IMR-90 (cell line): ENCODE data around the gene NDUFS7. TPM values are rescaled to one million over a fixed set of nuclear protein-coding genes. Genes with fewer than 3 reads are reported as not detected.

Experiments used
- ATAC-seq: fragments of 200-7000 bp; cut with Tn5 transposase; 2 replicates; pipeline ENCODE4 v1.9.1; 2020; ENCODE audit warnings: low read depth, mild to moderate bottlenecking, moderate library complexity
- BruUV-seq: library from RNA; stranded (reverse); fragments of 400-500 nt; replicated peaks from 2 replicates; lab custom pipeline; 2021; lab: Mats Ljungman, UMichigan
- CTCF ChIA-PET: fragments of 300-600 bp; formaldehyde crosslinking; extraction: SDS; loops from one replicate; lab custom pipeline; 2021; ENCODE audit warnings: antibody characterized with exemption; lab: Yijun Ruan, JAX
- POLR2A ChIA-PET: fragments of 300-600 bp; sonication (Branson Sonifier 250); formaldehyde crosslinking; loops from one replicate; lab custom pipeline; 2022; ENCODE audit warnings: antibody characterized with exemption; ENCODE audit not compliant: unreplicated experiment; lab: Charles Lee
- DNase-seq: peaks from one replicate; pipeline ENCODE4 v3.0.0; 2013
- H2AFZ ChIP-seq: replicated peaks from 2 replicates; pipeline ENCODE3; 2013; ENCODE audit warnings: low read length, mild to moderate bottlenecking; ENCODE audit not compliant: poor library complexity
- H2AK5ac ChIP-seq: 2 replicates; pipeline ENCODE4 v1.6.1; 2013; ENCODE audit warnings: low read depth, low read length, inconsistent platforms
- H2AK9ac ChIP-seq: replicated peaks from 2 replicates; pipeline ENCODE3; 2013; ENCODE audit warnings: mild to moderate bottlenecking, low read depth, low read length, moderate library complexity; ENCODE audit not compliant: poor library complexity
- H2BK120ac ChIP-seq: 2 replicates; pipeline ENCODE4 v1.6.1; 2013; ENCODE audit warnings: low read depth, low read length, inconsistent platforms
- H2BK15ac ChIP-seq: 3 replicates; pipeline ENCODE4 v1.6.1; 2013; ENCODE audit warnings: low read depth, low read length, inconsistent platforms
- H2BK20ac ChIP-seq: 2 replicates; pipeline ENCODE4 v1.6.1; 2013; ENCODE audit warnings: low read depth, mild to moderate bottlenecking, inconsistent platforms, low read length, moderate library complexity
- H2BK5ac ChIP-seq: 2 replicates; pipeline ENCODE4 v1.6.1; 2013; ENCODE audit warnings: mild to moderate bottlenecking, low read depth, low read length, inconsistent platforms; ENCODE audit not compliant: poor library complexity, severe bottlenecking
- H3K14ac ChIP-seq: replicated peaks from 2 replicates; pipeline ENCODE4 v1.6.1; 2013; ENCODE audit warnings: low read depth, low read length, inconsistent platforms
- H3K18ac ChIP-seq: 2 replicates; pipeline ENCODE4 v1.6.1; 2013; ENCODE audit warnings: low read depth, low read length, control low read depth
- H3K23ac ChIP-seq: 2 replicates; pipeline ENCODE4 v1.6.1; 2013; ENCODE audit warnings: low read depth, low read length, inconsistent platforms
- H3K27ac ChIP-seq: 2 replicates; pipeline ENCODE4 v1.5.1; 2013; ENCODE audit warnings: mild to moderate bottlenecking, control low read depth, low read length; ENCODE audit not compliant: insufficient read depth
- H3K27me3 ChIP-seq: 2 replicates; pipeline ENCODE4 v1.6.1; 2013; ENCODE audit warnings: low read length; ENCODE audit not compliant: control insufficient read depth, insufficient read depth
- H3K36me3 ChIP-seq: 2 replicates; pipeline ENCODE4 v1.6.1; 2013; ENCODE audit warnings: low read length, mixed read lengths; ENCODE audit not compliant: control insufficient read depth, insufficient read depth
- H3K4ac ChIP-seq: 2 replicates; pipeline ENCODE4 v1.6.1; 2013; ENCODE audit warnings: low read depth, low read length, inconsistent platforms
- H3K4me1 ChIP-seq: 2 replicates; pipeline ENCODE4 v1.6.1; 2013; ENCODE audit warnings: low read length, mixed read lengths; ENCODE audit not compliant: control insufficient read depth, insufficient read depth
- H3K4me2 ChIP-seq: 2 replicates; pipeline ENCODE4 v1.6.1; 2013; ENCODE audit warnings: low read depth, mild to moderate bottlenecking, control low read depth, low read length, moderate library complexity
- H3K4me3 ChIP-seq: 2 replicates; pipeline ENCODE4 v1.5.1; 2013; ENCODE audit warnings: low read depth, mild to moderate bottlenecking, control low read depth, low read length, moderate library complexity; ENCODE audit not compliant: insufficient read depth
- H3K56ac ChIP-seq: 2 replicates; pipeline ENCODE4 v1.6.1; 2013; ENCODE audit warnings: low read length, inconsistent platforms; ENCODE audit not compliant: insufficient read depth; ENCODE audit errors: extremely low read depth
- H3K79me1 ChIP-seq, 2 experiments: 2 replicates each; pipeline ENCODE4 v1.6.1; 2013; ENCODE audit warnings: low read length in 2 of 2, inconsistent platforms in 1 of 2, low read depth in 1 of 2
- H3K9ac ChIP-seq: 2 replicates; pipeline ENCODE4 v1.6.1; 2013; ENCODE audit warnings: low read depth, low read length, control low read depth
- H3K9me1 ChIP-seq: 2 replicates; pipeline ENCODE4 v1.6.1; 2013; ENCODE audit warnings: low read length, inconsistent platforms; ENCODE audit not compliant: insufficient read depth
- H3K9me3 ChIP-seq: 2 replicates; pipeline ENCODE4 v1.6.1; 2013; ENCODE audit warnings: low read length; ENCODE audit not compliant: control insufficient read depth, insufficient read depth
- H4K20me1 ChIP-seq: 2 replicates; pipeline ENCODE4 v1.6.1; 2013; ENCODE audit warnings: low read length, inconsistent platforms; ENCODE audit not compliant: insufficient read depth
- H4K5ac ChIP-seq: 2 replicates; pipeline ENCODE4 v1.6.1; 2013; ENCODE audit warnings: mild to moderate bottlenecking, low read depth, low read length, control low read depth
- H4K8ac ChIP-seq, 2 experiments: 2 replicates each; pipeline ENCODE4 v1.6.1; 2013; ENCODE audit warnings: low read depth in 2 of 2, low read length in 2 of 2, control low read depth in 1 of 2, inconsistent platforms in 1 of 2
- H4K91ac ChIP-seq: 2 replicates; pipeline ENCODE4 v1.6.1; 2013; ENCODE audit warnings: low read depth, low read length, inconsistent platforms; ENCODE audit not compliant: insufficient read depth
- BHLHE40 ChIP-seq: fragments of 150-350 bp; IDR thresholded peaks from 2 replicates; pipeline ENCODE4 v1.6.1; 2016; ENCODE audit warnings: mild to moderate bottlenecking, low read depth, low read length
- CEBPB ChIP-seq: IDR thresholded peaks from 2 replicates; pipeline ENCODE4 v1.6.1; 2012; ENCODE audit warnings: low read depth, low read length, improper control_type of control experiment
- CHD1 ChIP-seq: IDR thresholded peaks from 2 replicates; pipeline ENCODE4 v1.6.1; 2012; ENCODE audit warnings: low read depth, low read length, improper control_type of control experiment
- CTCF ChIP-seq: conservative IDR thresholded peaks from 2 replicates; pipeline ENCODE4 v1.5.1; 2012; ENCODE audit warnings: mild to moderate bottlenecking, low read depth, low read length, improper control_type of control experiment
- FOS ChIP-seq: fragments of 150-350 bp; IDR thresholded peaks from 2 replicates; pipeline ENCODE4 v1.6.1; 2016; ENCODE audit warnings: low read depth, low read length
- MAFK ChIP-seq: IDR thresholded peaks from 2 replicates; pipeline ENCODE4 v1.6.1; 2012; ENCODE audit warnings: low read depth, low read length, improper control_type of control experiment
- MAZ ChIP-seq: IDR thresholded peaks from 2 replicates; pipeline ENCODE4 v1.6.1; 2012; ENCODE audit warnings: low read depth, mild to moderate bottlenecking, low read length, improper control_type of control experiment, moderate library complexity, borderline replicate concordance
- MXI1 ChIP-seq: IDR thresholded peaks from 2 replicates; pipeline ENCODE4 v1.6.1; 2012; ENCODE audit warnings: low read depth, mild to moderate bottlenecking, low read length, moderate library complexity, borderline replicate concordance
- NFE2L2 ChIP-seq: fragments of 150-350 bp; IDR thresholded peaks from 2 replicates; pipeline ENCODE4 v1.6.1; 2016; ENCODE audit warnings: low read depth, mild to moderate bottlenecking, low read length
- POLR2A ChIP-seq: IDR thresholded peaks from 2 replicates; pipeline ENCODE4 v1.6.1; 2012; ENCODE audit warnings: mild to moderate bottlenecking, low read depth, low read length
- RAD21 ChIP-seq: IDR thresholded peaks from 2 replicates; pipeline ENCODE4 v1.6.1; 2012; ENCODE audit warnings: low read length, improper control_type of control experiment
- RFX5 ChIP-seq: IDR thresholded peaks from 2 replicates; pipeline ENCODE4 v1.8.0; 2012; ENCODE audit warnings: low read depth, mild to moderate bottlenecking, low read length, moderate library complexity
- SMC3 ChIP-seq: fragments of 150-350 bp; IDR thresholded peaks from 2 replicates; pipeline ENCODE4 v1.6.1; 2016; ENCODE audit warnings: low read depth, mild to moderate bottlenecking, antibody characterized with exemption, low read length, moderate library complexity
- USF2 ChIP-seq: fragments of 150-350 bp; IDR thresholded peaks from 2 replicates; pipeline ENCODE4 v1.6.1; 2017; ENCODE audit warnings: mild to moderate bottlenecking, antibody characterized with exemption, low read length, low read depth
- WGBS, 2 experiments: methylation state at CpG; one replicate each; pipeline versions ENCODE4 v1.1.5 to v1.1.7; 2013; ENCODE audit warnings: missing lambda C conversion rate in 2 of 2; ENCODE audit not compliant: insufficient read length in 1 of 2; ENCODE audit errors: extremely low coverage in 2 of 2; 5-methylcytosine and 5-hydroxymethylcytosine counted together
- dilution Hi-C: fragments of 300-500 bp; cut with HindIII; formaldehyde crosslinking; loops from one replicate; pipeline ENCODE4 v1.14.3; 2018; ENCODE audit warnings: low sequenced_read_pairs; ENCODE audit not compliant: unreplicated experiment
- in situ Hi-C: fragments of 300-500 bp; cut with MboI; formaldehyde crosslinking; loops from 3 replicates; pipeline ENCODE4 v1.14.3; 2019; ENCODE audit warnings: low sequenced_read_pairs, inconsistent platforms, mixed read lengths
- intact Hi-C: fragments of 100-400 bp; cut with micrococcal nuclease; formaldehyde crosslinking; loops from 2 replicates; pipeline ENCODE4 v1.10.0; 2022
- polyA plus RNA-seq, 3 experiments: library from polyadenylated mRNA; depleted of rRNA; stranded (reverse); fragments of >200 nt; gene quantifications; 2 replicates each; pipeline ENCODE4 v1.2.3, GENCODE V29; 2012; ENCODE audit warnings: low replicate concordance in 1 of 3
- total RNA-seq: library from RNA; depleted of rRNA; stranded (reverse); fragments of >200 nt; gene quantifications from 2 replicates; pipeline ENCODE4 v1.2.3, GENCODE V29; 2012
- TF ChIP-seq, protein P1 (sequence below): fragments of 150-350 bp; IDR thresholded peaks from 2 replicates; pipeline ENCODE4 v1.6.1; 2016; ENCODE audit warnings: low read depth, mild to moderate bottlenecking, low read length, moderate library complexity, borderline replicate concordance

The NDUFS7 gene
- total and polyA plus RNA-seq, 2 of the 4 experiments (the other 2 are of a cell fraction), result 60.8 to 136 TPM

DNA sequence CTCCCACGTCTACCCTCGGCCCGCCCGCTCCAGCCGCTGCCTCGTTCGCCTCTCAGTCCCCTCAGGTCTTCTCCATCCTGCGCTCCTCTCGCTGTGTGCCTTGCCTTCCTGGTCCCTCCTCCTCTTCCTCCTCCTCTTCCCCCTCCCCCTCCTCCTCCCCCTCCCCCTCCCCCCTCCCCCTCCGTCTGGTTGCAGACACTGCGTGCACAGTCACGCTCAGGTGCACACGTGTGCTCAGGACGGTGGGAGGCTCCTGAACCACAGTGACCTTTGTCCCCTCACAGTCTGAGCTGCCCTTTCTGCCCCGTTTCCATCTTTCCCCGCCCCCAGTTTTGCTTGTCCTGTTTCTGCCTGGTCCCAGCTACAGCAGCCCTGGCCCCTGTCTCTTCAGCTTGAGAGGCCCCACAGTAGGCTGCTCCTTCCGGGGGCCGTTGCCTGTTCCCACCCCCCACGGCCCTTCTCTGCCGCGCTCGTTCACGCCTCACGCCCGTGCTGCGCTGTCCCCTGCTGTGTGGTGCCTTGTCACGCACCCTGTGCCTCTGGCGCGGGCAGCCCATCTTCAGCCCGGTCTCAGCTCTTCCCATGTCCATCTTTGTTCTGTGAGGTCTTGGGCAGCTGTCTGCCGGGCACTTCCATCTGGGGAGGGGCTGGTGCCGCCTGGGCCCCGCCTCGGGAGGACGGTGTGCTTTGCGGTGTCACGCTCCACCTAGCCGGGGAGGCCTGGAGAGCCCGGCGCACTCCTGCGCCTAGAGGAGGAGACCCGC is 40.7 kb downstream of the NDUFS7 start:
- no peak overlapping the region for H4K8ac ChIP-seq
- no peak overlapping the region for H3K4me3 ChIP-seq
- no peak overlapping the region for H2AK5ac ChIP-seq
- intact Hi-C loops (no loop called here), dilution Hi-C loops (no loop called here), in situ Hi-C loops (no loop called here)
- H2BK120ac ChIP-seq, result no peak overlapping the region
- no peak overlapping the region for H2BK5ac ChIP-seq
- H3K9ac ChIP-seq, result no peak overlapping the region
- ChIA-PET CTCF (no interaction called here), POLR2A (no interaction called here)
- H3K23ac ChIP-seq, result no peak overlapping the region
- DNase-seq (no peak), ATAC-seq (no peak)
- H2AK9ac ChIP-seq, result no peak overlapping the region
- 91% methylated on average over 12 of the region's 42 CpGs; no CpG with 5 or more reads in 1 of the 2 experiments for WGBS, 2 experiments
- no peak overlapping the region for H3K4ac ChIP-seq
- H4K91ac ChIP-seq, result no peak overlapping the region
- TF ChIP-seq FOS (no peak), CEBPB (no peak), MXI1 (no peak), MAFK (no peak), MAZ (no peak), SMC3 (no peak), POLR2A (no peak), BHLHE40 (no peak), RAD21 (no peak), NFE2L2 (no peak), CHD1 (no peak), USF2 (no peak), CTCF (no peak), RFX5 (no peak)
- TF ChIP-seq, protein P1, sequence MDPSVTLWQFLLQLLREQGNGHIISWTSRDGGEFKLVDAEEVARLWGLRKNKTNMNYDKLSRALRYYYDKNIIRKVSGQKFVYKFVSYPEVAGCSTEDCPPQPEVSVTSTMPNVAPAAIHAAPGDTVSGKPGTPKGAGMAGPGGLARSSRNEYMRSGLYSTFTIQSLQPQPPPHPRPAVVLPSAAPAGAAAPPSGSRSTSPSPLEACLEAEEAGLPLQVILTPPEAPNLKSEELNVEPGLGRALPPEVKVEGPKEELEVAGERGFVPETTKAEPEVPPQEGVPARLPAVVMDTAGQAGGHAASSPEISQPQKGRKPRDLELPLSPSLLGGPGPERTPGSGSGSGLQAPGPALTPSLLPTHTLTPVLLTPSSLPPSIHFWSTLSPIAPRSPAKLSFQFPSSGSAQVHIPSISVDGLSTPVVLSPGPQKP, result no peak
- no peak overlapping the region for H4K5ac ChIP-seq
- no peak overlapping the region for H3K4me2 ChIP-seq
- H3K27ac ChIP-seq, result no peak overlapping the region
- H3K56ac ChIP-seq, result no peak overlapping the region
- H2BK15ac ChIP-seq, result no peak overlapping the region
- H2AFZ ChIP-seq, result no peak overlapping the region
- H3K9me3 ChIP-seq, result no peaks in the 10 kb centered on the region
- no TSS peak for BruUV-seq
- H3K14ac ChIP-seq, result no peak overlapping the region
- no peak overlapping the region for H3K18ac ChIP-seq
- peaks cover 30 to 74% of the 10 kb centered on the region in 2 experiments for H3K79me1 ChIP-seq
- peaks cover 66% of the 10 kb centered on the region for H4K20me1 ChIP-seq
- H3K9me1 ChIP-seq, result 0 out of 2 replicates have a peak, but pooled peaks cover 3% of the 10 kb centered on the region
- H3K36me3 ChIP-seq, result peaks cover 76% of the 10 kb centered on the region
- no peaks in the 10 kb centered on the region for H3K27me3 ChIP-seq
- no peaks in the 10 kb centered on the region for H3K4me1 ChIP-seq
- H2BK20ac ChIP-seq, result no peak overlapping the region
